NCI-H128 (cell line): ENCODE data around the gene MMP28.

Experiments used
- DNase-seq: peaks from one replicate; lab custom pipeline; 2025; ENCODE audit not compliant: unreplicated experiment; lab: John Stamatoyannopoulos, UW

The MMP28 gene, protein sequence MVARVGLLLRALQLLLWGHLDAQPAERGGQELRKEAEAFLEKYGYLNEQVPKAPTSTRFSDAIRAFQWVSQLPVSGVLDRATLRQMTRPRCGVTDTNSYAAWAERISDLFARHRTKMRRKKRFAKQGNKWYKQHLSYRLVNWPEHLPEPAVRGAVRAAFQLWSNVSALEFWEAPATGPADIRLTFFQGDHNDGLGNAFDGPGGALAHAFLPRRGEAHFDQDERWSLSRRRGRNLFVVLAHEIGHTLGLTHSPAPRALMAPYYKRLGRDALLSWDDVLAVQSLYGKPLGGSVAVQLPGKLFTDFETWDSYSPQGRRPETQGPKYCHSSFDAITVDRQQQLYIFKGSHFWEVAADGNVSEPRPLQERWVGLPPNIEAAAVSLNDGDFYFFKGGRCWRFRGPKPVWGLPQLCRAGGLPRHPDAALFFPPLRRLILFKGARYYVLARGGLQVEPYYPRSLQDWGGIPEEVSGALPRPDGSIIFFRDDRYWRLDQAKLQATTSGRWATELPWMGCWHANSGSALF

DNA sequence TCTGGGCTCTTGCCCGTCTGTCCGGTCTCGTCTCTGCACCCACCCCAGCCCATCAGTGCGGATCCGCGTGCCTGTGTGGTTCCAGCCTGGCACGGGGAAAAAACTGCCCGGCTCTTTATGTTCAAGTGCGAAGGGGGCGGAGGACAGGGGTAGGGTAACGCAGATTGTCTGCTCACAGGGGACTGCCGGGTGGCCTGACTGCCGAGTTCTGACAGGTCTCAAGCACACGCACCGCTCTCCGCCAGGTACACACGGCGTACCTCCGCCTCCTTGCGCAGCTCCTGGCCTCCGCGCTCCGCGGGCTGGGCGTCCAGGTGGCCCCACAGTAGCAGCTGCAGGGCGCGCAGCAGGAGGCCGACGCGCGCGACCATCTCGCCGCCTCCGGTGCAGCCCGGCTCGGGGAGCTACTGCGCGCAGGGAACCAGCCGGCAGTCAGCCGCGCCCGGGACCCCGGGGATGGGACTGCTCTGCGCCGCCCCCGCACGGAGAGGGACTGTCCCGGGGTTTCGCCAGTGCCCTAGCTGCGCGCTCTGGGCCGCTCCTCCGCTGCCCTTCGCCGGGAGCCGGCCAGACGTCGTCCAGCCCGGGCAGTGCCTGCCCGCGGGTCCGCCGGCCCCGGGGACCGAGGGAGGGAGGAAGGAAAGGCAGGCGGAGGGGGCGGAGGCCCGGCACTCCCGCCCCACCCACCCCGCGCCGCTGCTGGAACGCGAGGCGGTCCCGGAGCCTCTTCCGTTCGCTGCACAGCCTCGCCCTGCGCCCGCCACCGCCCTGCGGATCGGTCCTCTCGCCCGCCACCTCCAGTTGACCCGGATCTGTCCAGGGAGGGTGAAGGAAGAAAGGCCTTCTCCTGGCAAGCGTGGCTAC, at the start of gene MMP28:
Gene MMP28, minus strand, starts transcription at position 635 of the 864 bp plus-strand sequence. Its CDS starts 264 bp downstream, at position 371.
- DNase-seq = no peak

DNA sequence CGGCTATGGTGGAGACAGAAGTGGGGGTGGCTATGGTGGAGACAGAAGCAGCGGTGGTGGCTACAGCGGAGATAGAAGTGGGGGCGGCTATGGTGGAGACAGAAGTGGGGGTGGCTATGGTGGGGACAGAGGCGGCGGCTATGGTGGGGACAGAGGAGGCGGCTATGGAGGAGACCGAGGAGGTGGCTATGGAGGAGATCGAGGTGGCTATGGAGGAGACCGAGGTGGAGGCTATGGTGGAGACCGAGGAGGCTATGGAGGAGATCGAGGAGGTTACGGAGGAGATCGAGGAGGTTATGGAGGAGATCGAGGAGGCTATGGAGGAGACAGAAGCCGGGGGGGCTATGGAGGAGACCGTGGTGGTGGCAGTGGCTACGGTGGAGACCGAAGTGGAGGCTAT, 49.1 kb upstream of the MMP28 start:
- DNase-seq = no peak

DNA sequence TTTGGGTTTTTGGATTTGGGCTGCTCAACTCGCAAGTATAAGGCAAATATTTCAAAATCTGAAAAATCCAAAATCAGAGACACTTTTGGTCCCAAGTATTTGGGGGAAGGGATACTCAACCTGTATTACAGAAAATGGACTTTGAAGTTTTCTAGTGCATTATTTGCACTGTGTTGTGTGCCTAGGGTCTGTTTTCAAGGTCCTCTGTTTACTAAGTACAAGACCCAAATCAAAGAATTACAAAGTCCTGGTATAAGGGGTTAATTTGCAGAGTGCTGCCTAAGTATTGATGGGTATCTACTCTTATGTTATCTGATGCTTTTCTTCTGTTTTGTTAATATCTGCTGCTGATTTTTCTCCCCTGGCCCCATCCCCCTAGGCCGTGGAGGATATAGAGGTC, 48.3 kb upstream of the MMP28 start:
- DNase-seq = no peak

DNA sequence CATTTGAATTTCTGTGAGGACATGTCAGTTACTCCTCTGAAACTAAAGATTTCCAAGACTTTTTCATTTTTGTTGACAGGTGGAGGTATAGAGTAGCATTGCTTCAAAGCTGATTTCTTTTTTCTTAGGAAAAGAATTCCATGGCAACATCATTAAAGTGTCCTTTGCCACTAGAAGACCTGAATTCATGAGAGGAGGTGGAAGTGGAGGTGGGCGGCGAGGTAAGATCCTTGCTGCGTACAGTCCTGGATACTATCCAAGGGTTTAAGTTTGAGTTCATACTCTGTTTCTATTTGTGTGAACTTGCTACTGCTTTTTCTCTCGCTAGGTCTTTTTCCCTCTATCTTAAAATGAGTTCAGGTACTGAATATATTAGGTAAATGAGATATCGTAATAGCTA, 46.8 kb upstream of the MMP28 start:
- DNase-seq = no peak

DNA sequence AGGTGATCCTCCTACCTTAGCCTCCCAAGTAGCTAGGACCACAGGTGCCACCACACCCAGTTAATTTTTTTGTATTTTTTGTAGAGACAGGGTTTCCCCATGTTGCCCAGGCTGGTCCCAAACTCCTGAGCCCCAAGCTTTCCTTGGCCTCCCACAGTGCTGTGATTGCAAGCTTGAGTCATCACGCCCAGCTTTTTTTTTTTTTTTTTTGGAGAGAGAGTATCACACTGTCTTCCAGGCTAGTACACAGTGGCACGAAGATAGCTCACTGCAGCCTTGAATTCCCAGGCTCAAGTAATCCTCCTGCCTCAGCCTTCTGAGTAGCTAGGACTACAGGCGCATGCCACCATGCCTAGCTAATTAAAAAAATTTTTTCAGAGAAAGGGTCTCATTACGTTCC, 46.1 kb upstream of the MMP28 start:
- DNase-seq = no peak

DNA sequence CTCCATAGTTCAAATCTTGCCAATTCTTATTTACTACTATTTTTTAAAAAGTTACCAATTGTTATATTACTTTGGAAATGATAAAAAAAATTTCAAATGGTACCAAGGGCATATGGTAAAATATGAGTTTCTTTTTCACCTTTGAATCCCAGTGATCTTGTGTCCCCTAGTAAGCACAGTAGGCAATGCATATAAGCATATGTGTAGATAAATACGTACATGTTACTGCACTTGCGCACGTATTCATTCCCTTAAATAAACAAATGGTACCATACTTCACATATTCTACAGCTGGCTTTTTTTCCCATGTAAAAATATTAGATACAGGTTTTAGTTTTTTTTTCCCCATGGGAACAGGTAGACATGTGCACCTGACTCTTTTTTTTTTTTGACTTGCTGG, 45.7 kb upstream of the MMP28 start:
- DNase-seq = no peak

DNA sequence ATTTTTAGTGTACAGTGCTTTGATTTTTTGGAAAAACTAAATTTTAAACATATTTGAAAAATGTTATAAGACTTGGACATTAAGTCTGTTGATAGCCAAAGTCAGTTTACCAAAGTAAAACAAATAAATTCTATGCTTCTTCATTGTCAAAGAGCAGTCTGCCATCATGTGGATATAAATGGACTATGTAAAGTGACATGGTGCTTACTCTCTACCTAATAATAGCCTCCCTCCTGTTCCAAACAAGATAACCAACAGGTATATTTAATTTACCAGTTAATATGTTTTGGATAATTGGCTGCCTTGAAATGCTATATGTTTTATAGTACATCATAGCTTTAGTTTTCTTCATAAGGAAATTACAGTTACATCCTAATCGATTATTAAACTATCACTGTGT, 29.8 kb upstream of the MMP28 start:
- DNase-seq = no peak

DNA sequence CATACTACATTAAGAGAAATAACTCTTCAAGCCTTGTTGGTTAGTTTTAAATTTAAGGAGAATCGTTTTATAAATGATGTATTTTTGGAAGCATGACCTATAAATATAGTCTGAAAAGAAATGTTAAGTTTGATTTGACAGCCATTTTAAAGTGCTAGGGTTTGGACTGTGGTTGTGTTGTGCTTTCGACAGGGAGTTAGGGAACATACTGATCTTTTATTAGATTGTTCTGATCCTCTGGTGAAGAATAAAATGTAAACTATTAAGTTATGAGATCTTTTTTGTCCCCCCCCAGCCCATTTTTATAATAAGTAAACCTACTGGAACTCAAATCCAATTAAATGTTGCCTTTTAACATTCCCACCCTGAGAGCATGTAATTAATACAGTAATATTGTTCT, 25.9 kb upstream of the MMP28 start:
- no peak for DNase-seq

DNA sequence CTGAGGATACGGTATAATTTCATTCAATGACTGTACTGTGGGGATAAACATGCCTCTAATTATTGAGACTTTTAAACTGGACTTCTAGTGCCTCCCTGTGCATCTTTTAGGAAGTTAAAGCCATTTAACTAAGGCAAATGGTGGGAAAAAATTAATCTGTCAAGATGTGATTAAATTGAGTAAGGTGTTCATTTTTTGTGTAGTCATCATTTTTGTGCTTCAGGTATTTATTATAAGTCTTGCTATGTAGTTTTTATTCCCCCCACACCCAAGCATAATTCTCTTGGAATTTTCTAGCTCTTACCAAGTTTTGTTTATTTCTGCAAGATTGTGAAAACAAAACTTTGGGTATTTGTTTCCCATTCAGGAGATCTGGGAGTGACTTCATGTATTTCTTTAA, 24.0 kb upstream of the MMP28 start:
- no peak for DNase-seq

DNA sequence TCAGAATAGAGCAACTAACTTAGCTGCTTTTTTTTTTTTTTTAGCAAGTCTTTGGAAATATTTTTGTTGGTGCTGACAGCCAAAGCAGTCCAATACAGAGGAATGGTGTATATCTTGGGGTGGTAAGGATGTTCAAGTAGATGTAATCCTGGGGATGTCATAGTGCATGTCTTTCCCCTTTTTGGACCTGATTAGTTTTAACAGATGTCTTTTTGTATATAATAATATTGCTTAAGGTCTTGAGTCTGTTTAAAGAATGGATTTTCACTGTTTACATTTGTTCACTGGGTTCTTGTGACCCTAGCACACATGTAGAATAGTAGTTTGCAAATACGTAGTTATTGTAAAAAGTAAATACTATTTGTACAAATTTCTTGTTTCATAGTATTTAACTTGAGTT, 21.8 kb upstream of the MMP28 start:
- DNase-seq = no peak

DNA sequence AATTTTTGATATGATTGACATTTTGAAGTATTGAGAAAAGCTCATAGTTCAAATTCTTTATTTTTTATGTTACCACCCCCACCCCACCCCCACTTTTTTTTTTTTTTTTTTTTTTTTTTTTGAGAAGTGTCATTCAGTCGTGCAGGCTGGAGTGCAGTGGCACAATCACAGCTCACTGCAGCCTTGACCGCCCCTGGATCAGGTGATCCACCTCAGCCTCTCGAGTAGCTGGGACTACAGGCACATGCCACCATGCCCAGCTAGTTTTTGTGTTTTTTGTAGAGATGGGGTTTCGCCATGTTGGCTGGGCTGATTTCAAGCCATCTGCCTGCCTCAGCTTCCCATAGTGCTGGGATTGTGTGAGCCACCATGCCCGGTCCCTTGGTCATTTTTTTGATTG, 21.3 kb upstream of the MMP28 start:
- DNase-seq = no peak

DNA sequence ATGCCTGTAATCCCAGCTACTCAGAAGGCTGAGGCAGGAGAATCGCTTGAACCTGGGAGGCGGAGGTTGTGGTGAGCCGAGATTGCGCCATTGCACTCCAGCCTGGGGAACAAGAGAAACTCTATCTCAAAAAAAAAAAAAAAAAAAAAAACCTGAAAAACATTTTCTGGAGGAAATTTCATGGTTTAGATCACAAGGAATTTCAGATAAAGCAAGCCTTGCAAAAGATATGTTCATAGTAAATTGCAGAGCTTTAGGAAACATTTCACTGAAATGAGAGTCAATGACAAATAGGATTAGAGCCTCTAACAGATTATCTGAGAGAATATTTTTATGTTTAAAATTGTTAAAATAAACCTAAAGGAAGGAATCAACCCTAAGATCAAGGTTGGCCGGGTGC, 17.0 kb upstream of the MMP28 start:
- no peak for DNase-seq

DNA sequence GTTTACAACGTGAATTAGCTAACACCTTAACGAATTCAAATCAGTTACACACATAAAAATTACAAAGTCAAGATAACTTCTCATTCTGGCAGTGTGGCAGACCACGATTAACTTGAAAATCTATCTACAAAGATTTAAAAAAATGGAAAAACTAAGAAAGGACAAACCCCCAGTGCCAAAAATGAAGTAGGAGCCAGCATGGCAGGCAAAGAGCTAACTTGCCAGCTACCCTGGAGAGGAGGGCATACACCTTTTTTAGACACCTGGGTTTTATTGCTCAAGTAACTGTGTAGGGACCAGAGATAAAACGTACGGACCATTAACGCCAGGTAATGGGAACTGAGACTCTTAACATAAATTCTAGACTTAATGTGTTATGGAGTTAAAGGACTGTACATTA, 16.3 kb upstream of the MMP28 start:
- no peak for DNase-seq

DNA sequence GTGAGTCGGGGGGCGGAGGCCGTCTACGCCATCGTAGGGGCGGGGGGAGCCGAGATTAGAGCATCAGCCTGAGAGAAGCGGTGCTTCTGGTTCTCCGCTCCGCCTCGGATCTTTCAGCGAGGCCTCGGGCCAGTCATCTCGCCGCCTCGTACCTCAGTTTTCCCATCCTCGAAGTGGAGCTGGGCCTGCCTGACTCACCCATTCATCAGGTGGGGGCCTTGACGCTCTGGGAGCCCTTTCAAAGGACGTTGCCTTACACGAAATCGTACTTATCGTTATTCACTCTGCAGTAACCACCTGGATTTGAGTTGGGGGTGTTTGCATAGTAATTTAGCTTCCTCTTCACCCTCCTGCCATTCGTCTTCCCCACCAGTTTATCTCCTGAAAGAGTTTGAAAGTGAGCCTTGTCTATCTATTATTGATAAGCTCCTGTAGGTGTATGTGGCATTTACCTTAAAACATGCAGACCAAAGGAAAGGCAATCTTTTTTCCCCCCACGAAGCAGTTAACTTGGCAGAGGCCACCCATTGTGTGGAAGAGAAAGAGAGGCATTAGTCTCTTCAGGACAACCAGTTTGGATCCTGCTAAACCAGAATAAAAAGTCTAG, 14.5 kb upstream of the MMP28 start:
- DNase-seq = no peak

DNA sequence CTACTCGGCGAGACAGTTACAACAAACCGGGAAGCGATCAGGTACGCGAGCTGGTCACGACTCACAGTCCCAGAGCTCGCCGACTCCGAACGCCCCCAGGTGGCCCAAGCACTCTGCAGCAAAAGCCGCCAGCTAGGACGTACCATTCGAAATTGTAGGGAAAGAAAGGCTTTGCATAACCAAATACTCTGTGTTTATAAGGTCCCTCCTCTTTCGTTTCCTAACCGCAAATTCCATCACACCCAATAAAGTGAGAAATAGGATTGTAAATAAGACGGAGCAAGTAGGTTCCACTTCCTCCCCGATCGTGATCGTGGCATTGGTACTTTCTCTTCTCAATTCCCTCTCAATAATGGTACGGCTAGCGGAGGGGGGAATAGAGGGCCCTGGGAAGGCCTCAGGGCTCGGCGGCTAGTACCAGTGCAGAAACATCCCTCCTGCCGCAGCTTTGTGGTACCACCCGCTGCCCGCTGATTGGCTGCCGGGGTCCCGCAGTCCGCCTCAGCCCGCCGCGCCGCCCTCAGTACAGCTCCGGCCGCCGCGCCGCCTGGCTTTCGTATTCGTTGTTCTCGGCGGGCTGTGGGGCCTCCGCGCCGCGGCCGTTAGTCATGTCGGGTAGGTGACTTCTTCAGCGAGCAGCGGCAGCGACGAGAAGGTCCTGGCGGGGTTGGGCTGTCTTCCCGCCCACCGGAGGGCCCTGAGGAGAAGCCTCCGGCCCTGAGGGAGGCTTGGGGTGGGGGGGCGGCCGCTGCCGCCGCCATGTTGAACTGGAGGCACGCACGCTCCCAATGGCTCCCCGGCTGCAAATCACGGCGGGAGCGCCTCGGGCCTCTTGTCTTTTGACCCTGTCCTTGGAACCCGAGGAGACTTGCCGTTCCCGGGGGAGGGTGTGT, 13.8 kb upstream of the MMP28 start, which contains the start of gene TAF15:
Gene TAF15, plus strand, starts transcription at position 523 of the 893 bp plus-strand sequence. Its CDS starts 86 bp downstream, at position 609.
- peak; percentile 88 for DNase-seq

DNA sequence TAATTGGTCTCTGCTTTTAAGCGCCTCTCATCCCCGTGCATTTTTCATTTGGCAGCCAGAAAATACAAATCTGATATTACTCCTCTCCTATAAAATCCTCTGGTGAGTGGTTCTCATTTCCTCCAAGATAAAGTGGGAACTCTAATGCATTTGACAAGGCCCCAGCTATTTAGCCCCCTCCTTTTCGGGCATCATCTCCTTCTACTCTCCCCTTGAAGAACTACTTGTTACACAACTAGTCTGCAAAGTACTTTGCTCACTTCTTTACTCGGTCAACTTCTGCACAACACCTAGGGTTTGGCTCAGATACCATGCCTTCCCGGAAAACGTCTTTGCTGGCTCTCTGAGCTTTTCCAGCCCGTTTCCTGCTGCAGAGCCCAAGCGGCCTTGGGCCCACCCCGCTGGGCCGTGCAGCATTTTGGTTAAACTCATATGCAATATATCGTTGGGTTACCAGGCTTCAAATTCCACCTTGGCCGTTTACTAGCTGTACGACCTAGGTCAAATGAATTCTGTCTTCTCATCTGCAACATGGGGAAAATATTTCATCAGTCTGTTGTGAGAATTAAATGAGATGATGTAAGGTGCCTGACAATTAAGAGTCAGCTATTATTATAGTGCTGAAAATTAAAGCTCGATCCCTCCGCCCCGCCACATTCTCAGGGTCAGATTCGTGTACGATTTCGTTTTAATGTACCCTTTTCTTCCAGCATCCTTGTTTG, 13.0 kb upstream of the MMP28 start:
- DNase-seq = no peak

DNA sequence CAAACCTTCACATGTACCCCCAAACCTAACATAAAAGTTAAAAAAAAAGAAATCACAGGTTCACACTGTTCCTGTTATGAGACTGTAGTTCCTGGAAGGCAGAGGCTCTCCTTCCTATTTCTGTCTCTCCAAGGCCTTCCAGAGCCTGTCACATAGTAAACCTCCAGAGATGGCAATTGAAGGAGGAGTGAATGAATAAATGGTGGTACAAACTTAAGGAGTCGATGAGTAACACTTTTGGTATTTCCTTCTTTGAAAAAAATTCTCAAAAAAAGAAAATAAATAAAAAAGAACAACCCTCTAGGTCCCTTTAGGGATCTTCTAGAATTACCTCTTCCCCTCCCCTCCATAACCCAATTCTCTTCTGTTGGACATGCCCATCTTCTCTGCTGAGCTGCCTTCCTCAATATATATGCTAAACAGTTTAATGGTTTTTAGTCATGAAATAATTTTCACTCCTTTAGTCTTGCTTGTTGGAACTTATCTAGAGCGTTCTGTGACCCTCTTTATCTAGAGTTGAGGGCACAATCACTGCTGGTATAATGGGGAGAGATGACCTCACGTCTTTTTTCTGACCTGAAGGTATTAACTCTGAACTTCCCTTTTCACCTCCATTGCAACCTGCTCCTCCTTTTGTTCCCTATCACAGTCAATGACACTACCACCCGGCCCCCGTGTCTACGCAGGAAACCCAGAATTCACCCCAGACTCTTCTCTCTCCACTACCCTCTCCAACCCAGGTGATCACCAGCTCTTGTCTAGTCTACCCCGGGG, 12.1 kb upstream of the MMP28 start:
- no peak for DNase-seq

DNA sequence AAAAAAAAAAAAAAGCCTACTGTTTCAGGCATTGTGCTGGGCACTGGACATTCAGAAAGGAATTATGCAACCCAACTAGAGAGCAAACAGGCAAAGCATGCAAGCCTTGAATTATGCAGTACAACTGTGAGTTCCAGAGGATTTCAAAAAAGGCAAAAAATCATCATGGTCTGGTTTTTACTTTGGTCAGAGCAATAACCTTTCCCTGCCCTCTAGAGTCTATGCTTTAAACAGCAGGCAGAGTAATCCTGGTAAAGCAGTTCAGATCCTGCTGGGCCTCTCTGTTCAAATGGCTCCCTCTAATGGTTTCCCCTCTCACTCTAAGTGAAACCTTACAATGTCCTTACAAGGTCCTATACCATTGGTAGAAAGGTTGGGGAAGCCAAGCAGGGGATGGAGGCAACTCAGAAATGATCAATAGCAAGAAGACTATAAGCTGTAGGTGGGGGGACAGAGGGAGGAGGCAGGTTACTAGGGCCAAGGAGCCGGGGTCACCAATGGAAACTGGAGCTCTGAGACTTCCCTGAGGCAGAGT, 9.3 kb upstream of the MMP28 start:
- no peak for DNase-seq
